ENCODE measurements around the gene PAQR4. TPM values are rescaled to one million over a fixed set of nuclear protein-coding genes. Genes with fewer than 3 reads are reported as not detected.
A peak's percentile ranks its signal among the peaks of the same experiment; 100 is the strongest.

Gene PAQR4
- total and polyA plus RNA-seq, 2 of the 13 experiments (the other 11 are each of a cell fraction or from before 2014, with no cell fraction given) = 15.9 to 24.8 TPM

GRCh38 chr16:2969545-2970521 is 685 bp downstream of the PAQR4 start (continued):
- peak; percentile 59 for TF ChIP-seq MED1 (CRISPR knock-in tag; IDR thresholded peaks at IDR 0.05)
- peak; percentile 19; the same call in 1 of the 2 replicates for TF ChIP-seq ZMYM3 (CRISPR knock-in tag; IDR thresholded peaks at IDR 0.05)
- 0 out of 2 replicates have a peak, but pooled peaks have one; percentile 69 for TF ChIP-seq SNAI1 (CRISPR knock-in tag; IDR thresholded peaks at IDR 0.05; ENCODE audit: borderline replicate concordance)
- TF ChIP-seq PREB (CRISPR knock-in tag; IDR thresholded peaks at IDR 0.05) = no peak
- peak; percentile 48; the same call in 1 of the 2 replicates for TF ChIP-seq BRD4 (CRISPR knock-in tag; IDR thresholded peaks at IDR 0.05)
- 0 out of 2 replicates have a peak, but pooled peaks have one; percentile 28 for TF ChIP-seq ZNF746 (CRISPR knock-in tag; IDR thresholded peaks at IDR 0.05)
- TF ChIP-seq FUBP1 (CRISPR knock-in tag; IDR thresholded peaks at IDR 0.05; ENCODE audit: borderline replicate concordance) = no peak
- 0 out of 2 replicates have a peak, but pooled peaks have one; percentile 32 for TF ChIP-seq ZFP36L1 (CRISPR knock-in tag; IDR thresholded peaks at IDR 0.05)
- peak; percentile 93 for TF ChIP-seq AGO1 (IDR thresholded peaks at IDR 0.05; ENCODE audit: low read depth, low read length, poor library complexity, severe bottlenecking)
- peak; percentile 35; the same call in 1 of the 2 replicates for TF ChIP-seq PHF21A (CRISPR knock-in tag; IDR thresholded peaks at IDR 0.05)
- TF ChIP-seq LCORL (IDR thresholded peaks at IDR 0.05) = no peak
- peak; percentile 78 for TF ChIP-seq LCORL (CRISPR knock-in tag; IDR thresholded peaks at IDR 0.05)
- peak; percentile 93 for TF ChIP-seq ZNF263 (CRISPR knock-in tag; IDR thresholded peaks at IDR 0.05)
- TF ChIP-seq EP300 (IDR thresholded peaks at IDR 0.05; ENCODE audit: low read depth in 2 of 2, low read length in 2 of 2) = no peak
- peak; percentile 19; the same call in 1 of the 2 replicates for TF ChIP-seq EP300 (CRISPR knock-in tag; IDR thresholded peaks at IDR 0.05; ENCODE audit: borderline replicate concordance)
- TF ChIP-seq ZBTB44 (CRISPR knock-in tag; IDR thresholded peaks at IDR 0.05) = no peak
- TF ChIP-seq NFKBIZ (CRISPR knock-in tag; IDR thresholded peaks at IDR 0.05) = peak; percentile 36; the same call in 1 of the 2 replicates
- TF ChIP-seq ZGPAT (CRISPR knock-in tag; IDR thresholded peaks at IDR 0.05) = peak; percentile 86; the same call in 1 of the 2 replicates
- TF ChIP-seq YY1 (IDR thresholded peaks at IDR 0.05; ENCODE audit: insufficient read depth, insufficient replicate concordance, low read depth, low read length) = peak; percentile 44
- peak; percentile 78 for TF ChIP-seq ZBTB7B (CRISPR knock-in tag; IDR thresholded peaks at IDR 0.05)
- TF ChIP-seq IRF2 (CRISPR knock-in tag; IDR thresholded peaks at IDR 0.05) = peak; percentile 21; the same call in 1 of the 2 replicates
